DND-41 (cell line): ENCODE results near the gene MAD2L2.

Experiments used
- ATAC-seq: fragments of 200-7000 bp; cut with Tn5 transposase; 3 replicates; pipeline ENCODE4 v1.9.1; 2021; ENCODE audit warnings: low read depth; ENCODE audit not compliant: insufficient read depth
- DNase-seq: peaks from one replicate; pipeline ENCODE4 v3.0.0-alpha.2; 2020
- H2AFZ ChIP-seq: 2 replicates; pipeline ENCODE4 v1.6.0; 2012; ENCODE audit warnings: low read depth, low read length
- H3K27ac ChIP-seq: 2 replicates; pipeline ENCODE4 v1.5.1; 2012; ENCODE audit warnings: low read length, inconsistent platforms
- H3K27me3 ChIP-seq: fragments of 200-600 bp; sonication (generic); 2 replicates; pipeline ENCODE4 v1.6.0; 2012; ENCODE audit warnings: low read length, mild to moderate bottlenecking, inconsistent platforms; ENCODE audit not compliant: insufficient read depth, poor library complexity
- H3K36me3 ChIP-seq: 2 replicates; pipeline ENCODE4 v1.5.1; 2012; ENCODE audit warnings: low read length, inconsistent platforms; ENCODE audit not compliant: insufficient read depth
- H3K4me1 ChIP-seq: 2 replicates; pipeline ENCODE4 v1.5.1; 2012; ENCODE audit warnings: mild to moderate bottlenecking, low read length; ENCODE audit not compliant: insufficient read depth
- H3K4me2 ChIP-seq: 2 replicates; pipeline ENCODE4 v1.6.0; 2012; ENCODE audit warnings: mild to moderate bottlenecking, moderate library complexity, low read length, inconsistent platforms; ENCODE audit not compliant: insufficient read depth
- H3K4me3 ChIP-seq, 2 experiments: fragments of 200-600 bp in 1 of 2; shearing (Covaris generic) in 1 of 2; 2 replicates each; pipeline ENCODE4 v1.5.1; 2012 to 2016; ENCODE audit warnings: inconsistent platforms in 2 of 2, low read length in 2 of 2, mild to moderate bottlenecking in 2 of 2, low read depth in 1 of 2, moderate library complexity in 1 of 2
- H3K79me2 ChIP-seq: 2 replicates; pipeline ENCODE4 v1.6.0; 2012; ENCODE audit warnings: low read length, inconsistent platforms; ENCODE audit not compliant: insufficient read depth
- H3K9ac ChIP-seq: 2 replicates; pipeline ENCODE4 v1.6.0; 2012; ENCODE audit warnings: low read depth, mild to moderate bottlenecking, inconsistent platforms, low read length, moderate library complexity
- H3K9me3 ChIP-seq: 2 replicates; pipeline ENCODE4 v1.5.1; 2012; ENCODE audit warnings: low read length, moderate library complexity, mild to moderate bottlenecking, inconsistent platforms; ENCODE audit not compliant: insufficient read depth, severe bottlenecking
- H4K20me1 ChIP-seq: 2 replicates; pipeline ENCODE4 v1.6.0; 2012; ENCODE audit warnings: low read length; ENCODE audit not compliant: insufficient read depth
- CTCF ChIP-seq: IDR thresholded peaks from 2 replicates; pipeline ENCODE4 v1.5.1; 2012; ENCODE audit warnings: borderline replicate concordance, low read length, moderate library complexity, mild to moderate bottlenecking; ENCODE audit not compliant: poor library complexity, severe bottlenecking; ENCODE audit errors: extremely low read depth
- EZH2 ChIP-seq: IDR thresholded peaks from 3 replicates; pipeline ENCODE4 v1.6.1; 2012; ENCODE audit warnings: borderline replicate concordance, low read depth, mild to moderate bottlenecking, moderate library complexity, low read length, inconsistent platforms; ENCODE audit not compliant: severe bottlenecking

The MAD2L2 gene

GRCh38 chr1:11640101-11640500 lies 40.8 kb downstream of the MAD2L2 start:
- H3K4me1 ChIP-seq, result no peaks in the 10 kb centered on the region
- H3K4me2 ChIP-seq, result no peak overlapping the region
- no peak overlapping the region for H3K4me3 ChIP-seq
- peaks cover 20% of the 10 kb centered on the region for H4K20me1 ChIP-seq
- no peaks in the 10 kb centered on the region for H3K27me3 ChIP-seq
- H3K79me2 ChIP-seq, result no peaks in the 10 kb centered on the region
- DNase-seq (no peak), ATAC-seq (no peak)
- no peaks in the 10 kb centered on the region for H3K36me3 ChIP-seq
- no peaks in the 10 kb centered on the region for H3K9me3 ChIP-seq
- no peak overlapping the region for H3K27ac ChIP-seq
- no peak overlapping the region for H2AFZ ChIP-seq
- TF ChIP-seq EZH2, result no peak
- no peak overlapping the region for H3K9ac ChIP-seq

- Histone ChIP-seq H3K4me1 (no peaks in the 10 kb centered on the region), H3K79me2 (no peaks in the 10 kb centered on the region), H3K4me3 (no peak overlapping the region), H3K27me3 (no peaks in the 10 kb centered on the region), H2AFZ (no peak overlapping the region), H3K36me3 (no peaks in the 10 kb centered on the region), H3K9ac (no peak overlapping the region), H4K20me1 (peaks cover 20% of the 10 kb centered on the region), H3K4me2 (no peak overlapping the region), H3K9me3 (no peaks in the 10 kb centered on the region), H3K27ac (no peak overlapping the region)
- DNase-seq, result no peak
- TF ChIP-seq EZH2, result no peak
- TF ChIP-seq CTCF, result no peak
- no peak for ATAC-seq
These were observed 41.6 kb downstream of the MAD2L2 start for GRCh38 chr1:11639372-11639771.

- H3K36me3 ChIP-seq, result no peaks in the 10 kb centered on the region
- no peaks in the 10 kb centered on the region for H3K4me1 ChIP-seq
- no peaks in the 10 kb centered on the region for H3K79me2 ChIP-seq
- H3K4me3 ChIP-seq, result no peak overlapping the region
- no peak overlapping the region for H3K9ac ChIP-seq
- no peaks in the 10 kb centered on the region for H3K27me3 ChIP-seq
- no peak overlapping the region for H3K4me2 ChIP-seq
- H3K27ac ChIP-seq, result no peak overlapping the region
- TF ChIP-seq CTCF, result no peak
- no peak for TF ChIP-seq EZH2
- DNase-seq (no peak), ATAC-seq (no peak)
- no peaks in the 10 kb centered on the region for H3K9me3 ChIP-seq
- H2AFZ ChIP-seq, result no peak overlapping the region
- H4K20me1 ChIP-seq, result peaks cover 20% of the 10 kb centered on the region
These were observed 42.8 kb downstream of the MAD2L2 start for GRCh38 chr1:11638121-11638520.

GRCh38 chr1:11634365-11635192 lies 46.4 kb downstream of the MAD2L2 start:
- no peak overlapping the region for H2AFZ ChIP-seq
- peaks cover 20% of the 10 kb centered on the region for H4K20me1 ChIP-seq
- TF ChIP-seq CTCF, result no peak
- no peak for TF ChIP-seq EZH2
- peaks cover under 1% of the 10 kb centered on the region for H3K27me3 ChIP-seq
- no peaks in the 10 kb centered on the region for H3K4me1 ChIP-seq
- DNase-seq, result no peak
- no peaks in the 10 kb centered on the region for H3K9me3 ChIP-seq
- no peak overlapping the region for H3K4me2 ChIP-seq
- H3K79me2 ChIP-seq, result no peaks in the 10 kb centered on the region
- no peak overlapping the region for H3K27ac ChIP-seq
- no peak overlapping the region for H3K4me3 ChIP-seq
- no peak for ATAC-seq
- H3K36me3 ChIP-seq, result no peaks in the 10 kb centered on the region
- no peak overlapping the region for H3K9ac ChIP-seq
